HG03175 (cell line): ENCODE results near the gene GUCY2D.
"Not testable (repeated sequence)": the region's sequence is repeated elsewhere in the genome, so short reads cannot be mapped to it uniquely, and the experiment has no call there.

Source experiments
- ATAC-seq: cut with Tn5 transposase; IDR thresholded peaks from one replicate; pipeline ENCODE4 v1.9.1; 2021; ENCODE audit warnings: mild to moderate bottlenecking, moderate library complexity; ENCODE audit not compliant: unreplicated experiment

The GUCY2D gene

DNA sequence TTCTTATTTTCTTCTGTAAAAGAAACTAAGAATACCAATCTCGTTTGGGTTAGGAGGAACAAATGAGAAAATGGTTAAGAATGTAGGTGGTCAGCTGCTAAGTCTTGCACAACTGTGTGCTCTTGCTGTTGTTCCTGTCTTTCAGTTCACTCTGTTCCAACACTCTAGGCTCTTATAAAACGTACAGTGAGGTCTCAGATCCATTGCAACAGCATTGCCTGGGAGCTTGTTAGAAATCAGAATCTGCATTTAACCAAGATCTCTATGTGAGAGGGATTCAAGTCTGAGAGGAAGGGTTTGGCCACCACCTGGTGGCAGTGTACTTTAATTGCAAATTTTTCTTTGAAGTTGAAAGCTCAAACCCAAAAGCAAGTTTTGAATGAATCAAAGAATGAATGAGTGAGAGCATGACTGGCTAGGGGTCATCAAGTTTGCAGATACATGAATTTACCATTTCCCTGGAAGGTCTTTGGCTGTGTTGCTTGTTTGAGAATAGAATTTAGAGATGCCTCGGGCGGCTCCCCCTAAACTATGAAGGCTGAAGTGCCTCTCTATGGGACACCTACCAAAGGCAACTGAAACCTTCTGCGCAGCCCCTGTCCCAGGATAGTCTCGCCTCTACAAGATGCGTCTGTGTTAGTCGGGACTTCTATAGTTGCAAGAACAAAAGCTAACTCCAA lies 39.0 kb downstream of the GUCY2D start:
- no peak for ATAC-seq

DNA sequence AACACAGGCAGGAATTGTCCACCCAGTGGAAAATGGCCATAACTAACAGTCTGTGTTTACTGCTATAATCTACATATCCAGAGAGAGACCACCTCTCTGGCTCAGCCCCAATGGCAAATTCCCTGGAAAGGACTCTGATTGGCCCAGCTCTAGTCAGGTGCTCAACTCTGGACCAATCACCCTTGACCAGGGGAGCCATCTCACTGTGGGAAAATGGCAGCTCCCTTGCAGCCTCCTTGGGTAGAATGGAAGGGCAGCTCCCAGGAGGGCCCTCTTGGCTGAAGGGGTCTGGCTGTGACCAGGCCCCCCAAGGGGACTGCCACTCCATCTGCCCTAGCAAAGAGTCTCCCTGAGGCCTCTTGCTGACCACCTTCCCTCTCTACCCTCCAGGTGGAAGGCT lies 39.6 kb downstream of the GUCY2D start:
- ATAC-seq = no peak

DNA sequence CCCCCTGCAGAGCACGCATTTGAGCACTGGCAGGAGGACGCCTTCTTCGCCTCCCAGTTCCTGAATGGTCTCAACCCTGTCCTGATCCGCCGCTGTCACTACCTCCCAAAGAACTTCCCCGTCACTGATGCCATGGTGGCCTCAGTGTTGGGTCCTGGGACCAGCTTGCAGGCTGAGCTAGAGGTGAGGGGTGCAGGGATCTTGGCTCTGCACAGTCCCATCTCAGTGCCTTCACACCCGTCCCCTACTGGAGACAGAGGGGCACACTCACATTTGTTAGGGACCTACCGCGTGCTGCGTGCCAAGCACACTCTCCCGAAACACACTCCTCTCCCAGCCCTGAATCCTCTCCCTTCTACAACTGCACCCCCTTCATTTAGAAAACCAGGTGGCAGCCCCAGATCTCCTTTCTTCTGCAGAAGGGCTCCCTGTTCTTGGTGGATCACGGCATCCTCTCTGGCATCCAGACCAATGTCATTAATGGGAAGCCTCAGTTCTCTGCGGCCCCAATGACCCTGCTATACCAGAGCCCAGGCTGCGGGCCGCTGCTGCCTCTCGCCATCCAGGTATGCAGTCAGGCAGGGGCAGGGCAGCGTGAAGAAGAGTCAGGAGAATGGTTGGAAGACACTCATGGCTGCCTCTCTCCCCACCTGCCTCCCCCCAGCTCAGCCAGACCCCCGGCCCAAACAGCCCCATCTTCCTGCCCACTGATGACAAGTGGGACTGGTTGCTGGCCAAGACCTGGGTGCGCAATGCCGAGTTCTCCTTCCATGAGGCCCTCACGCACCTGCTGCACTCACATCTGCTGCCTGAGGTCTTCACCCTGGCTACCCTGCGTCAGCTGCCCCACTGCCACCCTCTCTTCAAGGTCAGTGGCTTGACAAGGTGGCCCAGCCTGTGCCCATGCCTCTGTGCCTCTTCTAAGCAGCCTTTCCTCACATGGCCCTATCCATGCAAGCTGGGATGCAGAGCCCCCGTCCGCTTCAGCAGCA lies 42.7 kb downstream of the GUCY2D start:
- no peak for ATAC-seq

DNA sequence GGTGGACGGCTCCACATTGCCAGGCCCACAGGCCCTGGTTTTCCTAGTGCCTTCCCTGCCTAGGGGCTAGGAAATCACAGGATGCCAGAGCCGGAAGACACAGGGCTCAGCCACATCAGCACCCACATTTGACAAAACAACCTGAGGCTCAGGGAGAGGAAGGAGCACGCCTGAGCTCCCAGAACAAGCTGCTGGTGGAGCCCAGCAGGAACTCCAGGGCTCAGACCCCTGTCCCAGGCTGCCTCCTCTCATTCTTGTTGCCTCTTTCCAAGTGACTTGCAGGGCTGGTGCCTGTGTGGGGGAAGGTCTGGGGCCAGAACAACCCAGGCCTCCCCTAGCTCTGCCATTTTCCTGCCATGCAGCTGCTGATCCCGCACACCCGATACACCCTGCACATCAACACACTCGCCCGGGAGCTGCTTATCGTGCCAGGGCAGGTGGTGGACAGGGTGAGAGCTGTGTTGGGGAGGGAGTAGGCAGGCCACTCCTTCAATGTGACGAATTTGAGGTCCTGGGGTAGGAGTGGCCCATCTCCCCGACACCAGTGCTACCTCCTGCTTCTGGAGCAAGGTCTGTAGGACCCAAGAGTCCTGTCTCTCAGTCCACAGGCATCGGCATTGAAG lies 44.0 kb downstream of the GUCY2D start:
- ATAC-seq = no peak

- ATAC-seq = no peak
These were observed 44.7 kb downstream of the GUCY2D start for GRCh38 chr17:8046929-8047768.

GRCh38 chr17:8047769-8048110 lies 45.3 kb downstream of the GUCY2D start:
- ATAC-seq = no peak

- ATAC-seq = no peak
These were observed 45.8 kb downstream of the GUCY2D start for GRCh38 chr17:8048236-8048635.

DNA sequence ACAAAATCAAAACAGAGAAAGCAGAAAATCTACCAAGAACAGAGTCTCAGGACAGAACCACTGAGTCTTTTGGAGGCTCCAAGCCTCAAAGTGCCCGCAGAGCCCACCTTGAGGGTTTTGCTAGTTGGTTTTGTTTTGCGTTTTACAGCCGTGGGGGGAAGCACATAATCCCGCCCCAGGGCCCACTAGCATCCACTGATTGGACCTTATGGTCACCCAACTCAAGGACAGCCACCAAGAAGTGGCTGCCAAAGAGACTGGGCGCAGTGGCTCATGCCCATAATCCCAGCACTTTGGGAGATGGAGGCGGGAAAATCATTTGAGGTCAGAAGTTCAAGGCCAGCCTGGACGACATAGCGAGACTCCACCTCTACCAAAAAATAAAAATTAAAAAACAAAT lies 46.3 kb downstream of the GUCY2D start:
- no peak for ATAC-seq

DNA sequence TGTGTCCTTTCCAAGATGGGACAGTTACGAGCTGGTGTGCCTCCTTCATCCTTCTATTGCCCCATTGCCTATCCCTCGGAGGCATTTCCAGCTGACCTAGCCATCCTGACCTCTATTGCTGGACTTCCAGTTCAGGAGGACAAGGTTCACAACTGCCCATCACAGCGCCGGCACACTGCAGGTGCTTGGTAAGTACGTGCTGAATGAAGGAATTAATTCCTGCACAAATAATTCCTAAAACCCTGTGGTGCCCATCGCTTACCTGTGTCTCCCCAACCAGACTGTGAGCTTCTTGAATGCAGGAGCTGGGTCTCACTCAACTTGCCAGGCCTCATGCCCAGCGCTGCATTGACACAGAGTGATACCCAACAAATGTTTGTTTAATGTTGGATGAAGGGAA lies 49.4 kb downstream of the GUCY2D start:
- ATAC-seq = no peak

GRCh38 chr17:8052256-8053252 lies 50.1 kb downstream of the GUCY2D start:
- no peak for ATAC-seq

GRCh38 chr17:8053600-8053999 lies 51.2 kb downstream of the GUCY2D start:
- no peak for ATAC-seq

- ATAC-seq = no peak
These were observed 53.4 kb downstream of the GUCY2D start for GRCh38 chr17:8055851-8056231.

GRCh38 chr17:8056232-8056975 lies 54.0 kb downstream of the GUCY2D start:
- ATAC-seq = peak; percentile 56

DNA sequence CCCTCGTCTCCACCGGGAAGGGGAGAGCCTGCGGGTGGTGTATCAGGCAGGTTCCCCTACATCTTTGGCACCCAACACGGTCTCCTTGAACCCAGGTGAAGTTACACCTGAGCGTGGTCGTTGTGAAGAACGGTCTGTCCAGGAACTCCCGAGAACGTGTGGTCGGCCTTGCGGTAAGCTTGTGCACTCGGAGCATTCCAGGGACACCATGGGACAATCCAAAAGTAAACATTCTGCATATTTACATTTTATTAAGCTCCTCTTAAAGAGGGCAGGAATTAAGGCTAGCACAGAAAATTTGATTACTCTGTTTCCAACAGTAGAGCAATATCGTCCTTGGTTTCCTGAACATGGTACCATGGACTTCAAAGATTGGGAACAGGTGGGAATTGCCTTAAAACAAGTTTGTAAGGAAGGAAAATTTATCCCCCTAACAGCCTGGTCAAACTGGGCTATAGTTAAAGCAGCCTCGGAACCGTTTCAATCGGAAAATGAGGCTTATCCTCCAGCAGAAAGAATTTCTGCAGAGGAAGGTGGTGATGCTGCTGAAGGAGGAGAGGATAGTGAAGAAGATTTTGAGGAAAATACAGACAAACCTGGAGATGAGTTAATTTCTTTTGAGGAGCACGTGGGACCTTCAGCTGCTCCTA lies 54.7 kb downstream of the GUCY2D start:
- ATAC-seq = no peak

- ATAC-seq = peak; percentile 39
These were observed 55.3 kb downstream of the GUCY2D start for GRCh38 chr17:8057691-8058114.

GRCh38 chr17:8059131-8059530 lies 56.7 kb downstream of the GUCY2D start:
- ATAC-seq = no peak

DNA sequence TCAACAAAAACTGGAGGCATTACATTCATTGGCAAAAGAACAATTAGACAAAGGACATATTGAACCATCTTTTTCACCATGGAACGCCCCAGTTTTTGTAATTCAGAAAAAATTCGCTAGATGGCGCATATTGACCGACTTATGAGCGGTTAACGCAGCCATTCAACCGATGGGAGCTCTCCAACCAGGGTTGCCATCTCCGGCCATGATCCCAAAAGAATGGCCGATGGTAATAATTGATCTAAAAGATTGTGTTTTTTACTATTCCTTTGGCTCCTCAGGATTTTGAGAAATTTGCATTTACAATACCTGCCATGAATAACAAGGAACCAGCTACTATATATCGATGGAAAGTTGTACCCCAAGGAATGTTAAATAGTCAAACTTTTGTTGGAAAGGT lies 57.9 kb downstream of the GUCY2D start:
- no peak for ATAC-seq

DNA sequence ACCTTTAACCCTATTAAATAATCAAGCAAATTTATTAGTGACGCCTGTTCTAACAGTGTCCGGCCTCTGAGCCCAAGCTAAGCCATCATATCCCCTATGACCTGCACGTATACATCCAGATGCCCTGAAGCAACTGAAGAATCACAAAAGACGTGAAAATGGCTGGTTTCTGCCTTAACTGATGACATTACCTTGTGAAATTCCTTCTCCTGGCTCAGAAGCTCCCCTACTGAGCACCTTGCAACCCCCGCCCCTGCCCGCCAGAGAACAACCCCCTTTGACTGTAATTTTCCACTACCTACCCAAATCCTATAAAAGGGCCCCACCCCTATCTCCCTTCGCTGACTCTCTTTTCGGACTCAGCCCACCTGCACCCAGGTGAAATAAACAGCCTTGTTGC lies 59.4 kb downstream of the GUCY2D start:
- ATAC-seq = not testable (repeated sequence)

- no peak for ATAC-seq
These were observed 60.0 kb downstream of the GUCY2D start for GRCh38 chr17:8062435-8062806.
